Fibroblast of the aortic adventitia (primary cell): Measurements from ENCODE around the gene FANCI. TPM values are rescaled to one million over a fixed set of nuclear protein-coding genes. Genes with fewer than 3 reads are reported as not detected.
A peak's percentile ranks its signal among the peaks of the same experiment; 100 is the strongest.

Experiments used
- DNase-seq: peaks from one replicate; pipeline ENCODE4 v3.0.0-alpha.2; 2010; ENCODE audit warnings: low read depth
- H3K4me3 ChIP-seq: 2 replicates; pipeline ENCODE4 v1.5.1; 2011; ENCODE audit warnings: low read depth, mild to moderate bottlenecking, control low read depth, low read length, moderate library complexity
- total RNA-seq: library from RNA; depleted of rRNA; stranded (reverse); fragments of >200 nt; gene quantifications from 2 replicates; pipeline ENCODE4 v1.2.3, GENCODE V29; 2012; ENCODE audit warnings: low replicate concordance
- TF ChIP-seq, protein P1 (sequence below): IDR thresholded peaks from 2 replicates; pipeline ENCODE4 v1.5.1; 2011; ENCODE audit warnings: mild to moderate bottlenecking, low read length, control low read depth, inconsistent platforms; ENCODE audit not compliant: insufficient read depth

FANCI gene
- 11.5 and 57.8 TPM in 2 replicates for total RNA-seq

DNA sequence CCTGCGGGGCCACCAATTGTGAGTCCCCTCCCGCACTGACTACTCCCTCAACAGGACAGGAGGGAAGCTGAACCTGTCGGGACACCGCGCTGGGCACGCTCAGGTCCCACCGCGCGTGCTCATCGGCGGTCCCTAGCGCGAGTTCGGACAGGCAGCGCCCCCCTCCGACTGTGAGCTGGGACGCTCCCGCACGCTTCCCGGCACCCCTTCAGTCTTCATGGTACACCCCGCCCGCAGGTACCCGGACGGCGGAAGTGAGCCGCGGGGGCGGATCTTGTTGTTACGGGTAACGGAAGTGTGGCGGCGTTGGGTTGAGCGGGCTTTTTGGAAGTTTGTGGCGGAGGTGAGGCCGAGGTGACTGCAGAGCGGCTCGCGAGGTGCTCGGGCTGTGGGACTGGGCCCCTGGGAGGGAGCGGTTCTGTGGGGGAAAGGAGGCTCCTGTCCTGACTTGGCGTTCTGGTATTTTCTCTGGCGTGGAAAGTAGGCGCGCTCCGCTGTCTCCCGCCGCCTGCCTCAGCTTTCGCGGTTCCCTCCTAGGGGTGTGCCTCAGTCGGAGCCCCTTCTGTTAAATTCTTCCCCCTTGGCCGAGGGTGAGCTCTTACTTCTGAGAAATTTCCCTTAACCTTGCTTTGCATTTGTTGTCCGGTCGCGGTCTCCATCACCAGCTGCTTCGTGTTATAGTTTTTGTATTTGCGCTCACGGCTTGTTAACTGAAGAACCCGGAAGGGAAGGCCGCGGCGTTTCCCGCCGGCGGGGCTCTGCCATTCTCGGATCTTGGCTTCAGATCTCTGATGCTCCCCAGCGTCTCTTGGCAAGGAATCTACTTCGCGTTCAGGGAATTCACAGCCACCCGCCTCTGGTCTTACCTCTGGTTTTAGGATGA is at the start of gene FANCI:
TSS of gene FANCI (plus strand) at position 289 of the 883 bp plus-strand sequence. CDS start 3,669 bp downstream, outside the sequence.
- TF ChIP-seq, protein P1, sequence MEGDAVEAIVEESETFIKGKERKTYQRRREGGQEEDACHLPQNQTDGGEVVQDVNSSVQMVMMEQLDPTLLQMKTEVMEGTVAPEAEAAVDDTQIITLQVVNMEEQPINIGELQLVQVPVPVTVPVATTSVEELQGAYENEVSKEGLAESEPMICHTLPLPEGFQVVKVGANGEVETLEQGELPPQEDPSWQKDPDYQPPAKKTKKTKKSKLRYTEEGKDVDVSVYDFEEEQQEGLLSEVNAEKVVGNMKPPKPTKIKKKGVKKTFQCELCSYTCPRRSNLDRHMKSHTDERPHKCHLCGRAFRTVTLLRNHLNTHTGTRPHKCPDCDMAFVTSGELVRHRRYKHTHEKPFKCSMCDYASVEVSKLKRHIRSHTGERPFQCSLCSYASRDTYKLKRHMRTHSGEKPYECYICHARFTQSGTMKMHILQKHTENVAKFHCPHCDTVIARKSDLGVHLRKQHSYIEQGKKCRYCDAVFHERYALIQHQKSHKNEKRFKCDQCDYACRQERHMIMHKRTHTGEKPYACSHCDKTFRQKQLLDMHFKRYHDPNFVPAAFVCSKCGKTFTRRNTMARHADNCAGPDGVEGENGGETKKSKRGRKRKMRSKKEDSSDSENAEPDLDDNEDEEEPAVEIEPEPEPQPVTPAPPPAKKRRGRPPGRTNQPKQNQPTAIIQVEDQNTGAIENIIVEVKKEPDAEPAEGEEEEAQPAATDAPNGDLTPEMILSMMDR = peak; percentile 36
- DNase-seq = peak; percentile 90
- H3K4me3 ChIP-seq = peak within 1 kb of the TSS; percentile 96

DNA sequence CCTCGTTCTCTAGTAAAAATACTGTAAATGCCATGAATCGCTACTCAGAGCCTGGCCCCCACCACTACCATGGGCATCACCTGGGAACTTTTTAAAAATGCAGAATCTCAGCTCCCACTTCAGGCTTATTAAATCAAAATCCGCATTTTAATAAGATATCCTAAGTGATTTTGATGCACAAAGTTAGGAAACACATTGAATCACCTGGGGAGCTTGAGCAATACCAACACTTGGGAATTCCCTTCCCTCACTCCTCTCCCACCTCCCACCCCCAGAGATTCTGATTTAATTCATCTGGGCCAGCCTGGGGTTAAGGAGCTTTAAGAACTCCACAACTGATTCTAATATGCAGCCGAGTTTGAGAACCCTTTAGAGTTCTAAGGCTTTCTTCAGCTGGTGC is 49.2 kb upstream of the FANCI start:
- DNase-seq = no peak
- no peak overlapping the region for H3K4me3 ChIP-seq
- TF ChIP-seq, protein P1 = no peak

DNA sequence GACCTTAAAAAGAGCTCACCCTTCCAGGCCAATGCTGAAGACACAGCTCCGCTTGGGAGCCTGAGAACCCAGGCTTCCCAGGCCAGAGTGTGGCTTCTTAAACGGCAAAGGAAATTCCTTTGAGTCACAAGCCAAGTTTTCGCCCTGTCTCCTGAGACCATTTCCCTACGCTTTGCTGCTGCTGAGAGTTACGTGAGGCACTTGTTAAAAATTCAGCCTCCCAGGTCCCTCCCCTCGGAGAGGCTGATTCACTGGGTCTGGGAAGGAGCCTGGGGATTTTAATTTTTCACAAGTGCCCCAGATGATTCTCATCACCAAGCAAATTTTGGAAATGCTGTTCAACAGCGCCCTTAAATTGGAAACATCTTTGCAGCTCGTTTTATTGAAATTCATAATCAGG is 47.9 kb upstream of the FANCI start:
- no peak overlapping the region for H3K4me3 ChIP-seq
- TF ChIP-seq, protein P1 = no peak
- DNase-seq = peak; percentile 96

DNA sequence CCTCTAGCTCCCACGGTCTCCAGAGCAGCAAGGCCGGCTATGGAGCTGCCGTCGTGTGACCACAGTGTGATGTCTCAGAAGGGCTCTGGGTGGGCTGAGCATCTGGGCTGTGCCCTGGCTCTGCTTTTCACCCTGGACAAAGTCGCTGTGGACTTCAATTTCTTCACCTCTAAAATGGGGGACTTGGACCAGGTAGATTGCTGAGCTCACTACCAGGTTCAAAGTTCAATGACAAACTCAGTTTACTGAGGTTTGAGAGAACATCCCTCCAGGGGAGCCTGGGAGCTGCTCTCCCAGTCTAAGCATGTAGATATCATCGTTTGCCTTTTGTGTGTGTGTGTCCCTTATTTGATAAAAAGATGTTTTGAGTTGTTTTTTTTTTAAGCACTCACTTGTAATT is 47.5 kb upstream of the FANCI start:
- TF ChIP-seq, protein P1 = no peak
- no peak overlapping the region for H3K4me3 ChIP-seq
- DNase-seq = no peak

DNA sequence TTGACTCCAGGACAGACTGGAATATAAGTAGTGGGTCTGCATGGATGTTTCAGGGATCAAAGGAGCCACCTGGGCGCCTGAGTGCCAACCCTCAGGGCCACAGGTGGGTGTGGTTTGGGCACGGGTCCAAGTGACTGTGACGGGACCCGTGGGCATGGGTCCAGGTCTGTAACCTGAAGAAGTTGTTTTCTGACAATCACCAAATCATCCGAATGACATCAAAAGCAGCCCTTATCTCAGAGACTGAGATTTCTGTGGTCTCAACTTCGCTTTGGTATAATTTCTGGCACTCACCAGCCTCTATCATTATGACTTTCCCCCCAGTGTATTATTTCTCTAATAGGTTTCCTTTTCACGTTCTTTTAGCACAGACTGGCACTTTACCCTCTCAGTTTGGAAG is 46.8 kb upstream of the FANCI start:
- no peak overlapping the region for H3K4me3 ChIP-seq
- DNase-seq = no peak
- TF ChIP-seq, protein P1 = no peak

DNA sequence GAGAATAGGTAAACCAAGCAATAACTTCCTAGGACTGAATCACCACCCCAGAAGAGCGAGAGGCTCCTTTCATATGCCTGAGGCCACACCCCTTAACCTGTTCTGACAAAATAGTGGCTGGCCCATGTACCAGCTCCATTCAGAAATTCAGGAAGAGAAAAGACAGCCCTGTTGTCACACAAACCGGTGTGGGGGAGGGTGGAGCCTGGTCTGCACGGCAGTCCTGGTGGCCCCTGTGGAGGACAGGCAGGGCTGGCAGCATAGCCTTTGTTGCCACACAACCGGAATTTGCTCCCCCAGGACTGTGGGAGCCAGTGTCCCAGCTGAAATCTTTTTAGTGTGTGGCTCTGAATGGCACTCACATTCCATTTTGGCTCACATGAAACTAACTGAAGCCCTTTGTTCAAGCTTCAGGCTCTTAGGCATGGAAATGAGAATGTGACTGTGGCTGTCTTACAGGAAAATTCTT is 46.2 kb upstream of the FANCI start:
- H3K4me3 ChIP-seq = no peak overlapping the region
- no peak for DNase-seq
- TF ChIP-seq, protein P1 = no peak
